ENCODE data around the gene SKOR2.
"Not testable (repeated sequence)": the region's sequence is repeated elsewhere in the genome, so short reads cannot be mapped to it uniquely, and the experiment has no call there.

Gene SKOR2

GRCh38 chr18:47191961-47192360 lies 59.5 kb downstream of the SKOR2 start:
- Mint-ChIP-seq H3K27ac (no peak overlapping the region), H3K9me3 (peaks cover 3% of the 10 kb centered on the region), H3K36me3 (ENCODE audit: low read depth) (no peaks in the 10 kb centered on the region), H3K4me3 (no peak overlapping the region), H3K4me1 (no peaks in the 10 kb centered on the region), H3K27me3 (ENCODE audit: low read depth) (peaks cover 8% of the 10 kb centered on the region)
- no peak for TF ChIP-seq CTCF (IDR thresholded peaks at IDR 0.05; ENCODE audit: unreplicated experiment in 3 of 3)

GRCh38 chr18:47187721-47188120 lies 63.7 kb downstream of the SKOR2 start:
- peaks cover 9% of the 10 kb centered on the region for H3K27me3 Mint-ChIP-seq (ENCODE audit: low read depth)
- peaks cover 25% of the 10 kb centered on the region for H3K9me3 Mint-ChIP-seq
- H3K27ac Mint-ChIP-seq, result no peak overlapping the region
- peaks cover 4% of the 10 kb centered on the region for H3K36me3 Mint-ChIP-seq (ENCODE audit: low read depth)
- no peak overlapping the region for H3K4me3 Mint-ChIP-seq
- no peak for TF ChIP-seq CTCF (IDR thresholded peaks at IDR 0.05; ENCODE audit: unreplicated experiment in 3 of 3)
- H3K4me1 Mint-ChIP-seq, result no peaks in the 10 kb centered on the region

GRCh38 chr18:47184419-47185050 lies 66.9 kb downstream of the SKOR2 start:
- TF ChIP-seq CTCF (IDR thresholded peaks at IDR 0.05; ENCODE audit: unreplicated experiment in 3 of 3), result no peak
- no peak overlapping the region for H3K27ac Mint-ChIP-seq
- H3K4me3 Mint-ChIP-seq, result no peak overlapping the region
- peaks cover 15% of the 10 kb centered on the region for H3K27me3 Mint-ChIP-seq (ENCODE audit: low read depth)
- H3K4me1 Mint-ChIP-seq, result peaks cover 6% of the 10 kb centered on the region
- H3K9me3 Mint-ChIP-seq, result peaks cover 23% of the 10 kb centered on the region
- H3K36me3 Mint-ChIP-seq (ENCODE audit: low read depth), result peaks cover 4% of the 10 kb centered on the region

- H3K9me3 Mint-ChIP-seq, result peaks cover 23% of the 10 kb centered on the region
- not testable (repeated sequence) for H3K27me3 Mint-ChIP-seq (ENCODE audit: low read depth); H3K36me3 Mint-ChIP-seq (ENCODE audit: low read depth); H3K4me1 Mint-ChIP-seq; H3K27ac Mint-ChIP-seq; H3K4me3 Mint-ChIP-seq
These were observed 69.3 kb downstream of the SKOR2 start for GRCh38 chr18:47182156-47182555.

- Mint-ChIP-seq H3K36me3 (ENCODE audit: low read depth) (peaks cover under 1% of the 10 kb centered on the region), H3K4me3 (no peak overlapping the region), H3K4me1 (peaks cover 9% of the 10 kb centered on the region), H3K27me3 (ENCODE audit: low read depth) (peaks cover 6% of the 10 kb centered on the region), H3K27ac (no peak overlapping the region), H3K9me3 (peaks cover 18% of the 10 kb centered on the region)
- no peak for TF ChIP-seq CTCF (IDR thresholded peaks at IDR 0.05; ENCODE audit: unreplicated experiment in 3 of 3)
These were observed 70.7 kb downstream of the SKOR2 start for GRCh38 chr18:47180765-47181164.

GRCh38 chr18:47179520-47179919 lies 71.9 kb downstream of the SKOR2 start:
- no peaks in the 10 kb centered on the region for H3K36me3 Mint-ChIP-seq (ENCODE audit: low read depth)
- H3K4me1 Mint-ChIP-seq, result peaks cover 9% of the 10 kb centered on the region
- H3K27ac Mint-ChIP-seq, result peak overlapping the region; percentile 16 to 43 (median 35)
- TF ChIP-seq CTCF (IDR thresholded peaks at IDR 0.05; ENCODE audit: unreplicated experiment in 3 of 3), result no peak
- peaks cover 6% of the 10 kb centered on the region for H3K27me3 Mint-ChIP-seq (ENCODE audit: low read depth)
- H3K4me3 Mint-ChIP-seq, result peak overlapping the region in 2 of 3 experiments; percentile 24 to 54
- H3K9me3 Mint-ChIP-seq, result peaks cover 7% of the 10 kb centered on the region

All from nephron (organoid).